Measurements from ENCODE around the gene BMS1.

Gene BMS1

DNA sequence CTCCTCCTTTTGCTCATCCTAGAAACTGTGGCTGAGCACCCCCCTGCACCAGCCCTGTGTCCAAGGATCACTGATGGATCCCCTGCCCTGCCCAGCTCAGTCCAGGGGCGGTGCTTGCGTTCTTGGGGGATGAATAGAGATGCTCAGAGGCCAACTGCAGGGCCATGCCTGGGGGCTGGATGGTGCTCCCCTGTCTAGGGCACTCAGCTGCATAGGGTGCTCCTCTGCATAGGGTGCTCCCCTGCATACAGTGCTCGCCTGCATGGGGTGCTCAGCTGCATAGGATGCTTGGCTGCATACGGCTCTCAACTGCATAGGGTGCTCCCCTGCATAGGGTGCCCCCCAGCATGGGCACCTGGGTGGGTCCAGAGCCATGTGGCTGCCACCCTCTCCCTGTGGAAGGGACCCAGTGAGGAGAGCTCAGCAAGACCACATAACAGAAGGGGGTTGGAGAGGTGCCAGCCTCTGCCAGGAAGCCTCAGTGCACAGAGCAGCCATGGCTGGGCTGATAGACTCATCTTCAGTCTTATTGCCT lies 95.0 kb downstream of the BMS1 start:
- no peaks in the 10 kb centered on the region for H3K27me3 Mint-ChIP-seq (ENCODE audit: low read depth)
- H3K27ac Mint-ChIP-seq, result no peak overlapping the region
- no peak overlapping the region for H3K4me3 Mint-ChIP-seq
- peaks cover 7% of the 10 kb centered on the region for H3K9me3 Mint-ChIP-seq
- DNase-seq (ENCODE audit: low spot score), result no peak
- no peaks in the 10 kb centered on the region for H3K36me3 Mint-ChIP-seq (ENCODE audit: low read depth)
- no peaks in the 10 kb centered on the region for H3K4me1 Mint-ChIP-seq (ENCODE audit: low read depth)

DNA sequence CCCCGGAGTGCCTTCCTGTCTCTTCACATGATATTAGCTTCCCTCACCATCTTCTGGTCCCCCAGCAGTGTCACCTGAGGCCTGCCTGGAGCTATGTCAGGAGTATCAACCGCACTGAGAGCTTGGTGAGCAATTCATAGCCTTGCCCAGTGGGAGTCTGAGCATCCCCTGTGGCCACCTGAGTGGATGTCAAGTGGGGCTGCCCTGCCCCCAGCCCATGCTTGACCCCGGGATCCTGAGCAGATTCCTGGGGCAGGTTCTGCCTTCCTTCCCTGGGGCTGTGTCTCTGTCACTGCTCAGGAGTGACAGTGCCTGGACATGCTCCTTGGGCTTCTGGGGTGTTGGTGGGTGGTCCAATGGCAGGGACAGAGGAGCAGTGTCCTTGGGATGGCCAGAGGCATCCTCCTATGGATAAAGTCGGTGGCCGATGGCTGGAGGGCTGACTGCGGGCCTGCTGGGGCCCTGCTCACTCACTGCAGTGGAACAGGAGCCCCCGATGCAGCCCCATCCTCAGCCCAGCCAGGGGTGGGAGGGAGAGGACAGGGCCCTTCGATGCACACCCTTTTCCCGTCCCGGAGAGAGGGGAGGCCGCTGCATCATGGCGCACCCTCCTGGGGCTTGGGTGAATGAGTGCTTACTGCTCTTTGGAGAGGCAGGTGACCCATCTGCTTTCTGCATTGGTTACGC lies 95.7 kb downstream of the BMS1 start:
- no peak for DNase-seq (ENCODE audit: low spot score)
- Mint-ChIP-seq H3K27ac (no peak overlapping the region), H3K36me3 (ENCODE audit: low read depth) (no peaks in the 10 kb centered on the region), H3K4me1 (ENCODE audit: low read depth) (no peaks in the 10 kb centered on the region), H3K27me3 (ENCODE audit: low read depth) (no peaks in the 10 kb centered on the region), H3K9me3 (peaks cover 14% of the 10 kb centered on the region), H3K4me3 (no peak overlapping the region)

DNA sequence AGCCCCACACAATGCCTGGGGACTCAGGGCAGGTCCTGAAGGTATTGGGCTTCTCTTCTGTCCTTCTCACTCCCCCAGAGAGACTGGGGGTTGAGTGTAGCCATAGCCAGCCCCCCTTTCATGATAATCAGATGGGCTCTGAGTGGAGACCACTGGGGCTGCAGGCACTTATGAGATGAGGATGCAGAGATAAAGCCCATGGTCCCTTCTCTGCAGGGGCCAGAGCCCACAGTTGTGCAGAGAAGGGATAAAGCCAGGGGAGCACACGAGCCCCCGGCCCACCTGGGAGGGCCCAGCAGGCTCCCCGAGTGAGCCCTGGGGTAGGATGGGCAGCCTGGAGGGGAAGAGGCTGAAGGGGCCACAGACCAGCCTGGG lies 96.2 kb downstream of the BMS1 start:
- H3K27ac Mint-ChIP-seq, result no peak overlapping the region
- H3K27me3 Mint-ChIP-seq (ENCODE audit: low read depth), result no peaks in the 10 kb centered on the region
- DNase-seq (ENCODE audit: low spot score), result no peak
- H3K9me3 Mint-ChIP-seq, result peaks cover 14% of the 10 kb centered on the region
- no peaks in the 10 kb centered on the region for H3K4me1 Mint-ChIP-seq (ENCODE audit: low read depth)
- no peaks in the 10 kb centered on the region for H3K36me3 Mint-ChIP-seq (ENCODE audit: low read depth)
- H3K4me3 Mint-ChIP-seq, result no peak overlapping the region

DNA sequence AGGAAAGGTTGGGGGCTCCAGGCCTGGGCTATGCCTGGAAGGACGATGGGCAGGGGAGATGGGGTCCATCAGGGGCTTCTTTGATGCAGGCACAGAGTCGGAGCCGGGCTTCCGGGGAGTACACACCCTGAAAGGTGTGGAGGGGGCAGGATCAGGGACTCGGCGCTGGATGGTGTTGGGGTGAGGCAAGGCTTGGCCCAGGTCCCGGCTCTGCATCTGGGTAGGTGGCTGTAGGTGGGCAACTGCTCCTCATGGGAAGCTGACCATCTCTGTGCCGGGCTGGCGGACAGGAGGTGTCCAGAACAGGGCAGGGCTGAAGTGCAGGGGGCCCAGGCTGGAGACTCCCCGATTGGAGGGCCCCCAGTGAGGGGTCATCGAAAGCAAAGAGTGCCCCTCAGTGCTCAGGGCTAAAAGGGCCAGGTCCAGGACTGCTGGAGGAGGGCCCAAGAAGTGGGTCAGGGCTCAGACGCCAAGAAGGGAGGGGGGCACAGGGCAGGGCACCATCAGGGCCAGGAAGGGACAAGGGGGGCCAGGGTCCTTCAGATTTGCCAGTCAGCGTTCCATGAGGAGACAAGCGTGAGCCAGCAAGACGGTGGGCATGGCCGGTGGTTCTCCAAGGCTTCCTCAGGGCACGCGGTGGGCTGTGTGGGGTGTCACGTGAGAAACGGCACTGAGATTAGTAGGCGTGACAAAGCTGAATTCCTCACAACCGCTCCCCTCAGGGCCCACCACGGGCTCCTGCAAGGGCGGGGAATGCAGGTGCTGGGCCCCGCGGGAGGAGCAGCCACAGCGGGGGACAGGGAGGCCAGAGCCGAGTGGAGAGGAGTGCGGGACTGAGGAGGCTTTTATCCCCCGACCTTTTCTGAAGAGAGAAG lies 97.0 kb downstream of the BMS1 start:
- H3K4me3 Mint-ChIP-seq, result no peak overlapping the region
- no peaks in the 10 kb centered on the region for H3K36me3 Mint-ChIP-seq (ENCODE audit: low read depth)
- no peaks in the 10 kb centered on the region for H3K27me3 Mint-ChIP-seq (ENCODE audit: low read depth)
- no peaks in the 10 kb centered on the region for H3K4me1 Mint-ChIP-seq (ENCODE audit: low read depth)
- H3K9me3 Mint-ChIP-seq, result peaks cover 14% of the 10 kb centered on the region
- no peak for DNase-seq (ENCODE audit: low spot score)
- H3K27ac Mint-ChIP-seq, result no peak overlapping the region

DNA sequence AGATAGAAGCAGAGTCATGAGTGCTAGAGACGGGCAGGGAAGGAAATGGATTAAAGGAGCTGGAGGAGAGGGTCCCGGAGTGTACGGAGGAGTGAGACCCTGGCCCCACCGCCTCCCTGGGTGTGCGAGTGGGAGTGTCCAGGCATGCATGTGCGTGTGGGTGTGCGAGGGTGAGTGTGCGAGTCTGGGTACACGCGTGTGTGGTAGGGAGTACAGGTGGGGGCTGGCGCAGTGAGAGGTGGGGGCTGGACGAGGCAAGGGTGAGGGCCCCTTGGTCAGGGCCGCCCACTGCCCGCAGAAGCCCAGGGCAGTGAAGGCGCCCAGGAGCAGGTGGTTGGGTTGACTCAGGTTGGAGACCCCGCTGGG lies 97.6 kb downstream of the BMS1 start:
- no peak overlapping the region for H3K27ac Mint-ChIP-seq
- no peaks in the 10 kb centered on the region for H3K4me1 Mint-ChIP-seq (ENCODE audit: low read depth)
- H3K36me3 Mint-ChIP-seq (ENCODE audit: low read depth), result no peaks in the 10 kb centered on the region
- no peak for DNase-seq (ENCODE audit: low spot score)
- peaks cover 14% of the 10 kb centered on the region for H3K9me3 Mint-ChIP-seq
- H3K27me3 Mint-ChIP-seq (ENCODE audit: low read depth), result no peaks in the 10 kb centered on the region
- H3K4me3 Mint-ChIP-seq, result no peak overlapping the region

DNA sequence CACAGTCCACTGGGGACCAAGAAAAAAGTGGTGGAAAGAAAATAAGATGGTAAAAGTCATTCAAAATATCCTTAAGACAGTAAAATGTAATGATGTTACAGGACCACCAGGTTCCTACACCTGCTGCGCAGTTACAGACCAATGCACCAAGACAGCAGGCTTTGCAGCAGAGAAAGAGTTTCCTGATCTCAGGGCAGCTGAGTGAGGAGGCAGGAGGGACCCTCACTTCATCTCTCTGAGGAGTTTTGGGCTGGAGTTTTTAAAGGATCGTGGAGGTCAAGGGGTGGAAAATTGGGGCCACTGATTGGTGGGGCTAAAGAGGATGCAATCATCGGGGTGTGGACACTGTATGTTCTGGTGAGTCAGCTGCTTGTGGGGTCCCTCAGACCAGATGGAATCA lies 100.0 kb downstream of the BMS1 start:
- Mint-ChIP-seq H3K4me1 (ENCODE audit: low read depth) (no peaks in the 10 kb centered on the region), H3K27me3 (ENCODE audit: low read depth) (no peaks in the 10 kb centered on the region), H3K36me3 (ENCODE audit: low read depth) (no peaks in the 10 kb centered on the region), H3K27ac (no peak overlapping the region), H3K4me3 (no peak overlapping the region), H3K9me3 (peaks cover 14% of the 10 kb centered on the region)
- DNase-seq (ENCODE audit: low spot score), result no peak
